ENCODE results near the gene ANXA5. TPM values are rescaled to one million over a fixed set of nuclear protein-coding genes. Genes with fewer than 3 reads are reported as not detected.

Gene ANXA5
- total RNA-seq, 2 donors from 2014 or later: 212 to 241 TPM

DNA sequence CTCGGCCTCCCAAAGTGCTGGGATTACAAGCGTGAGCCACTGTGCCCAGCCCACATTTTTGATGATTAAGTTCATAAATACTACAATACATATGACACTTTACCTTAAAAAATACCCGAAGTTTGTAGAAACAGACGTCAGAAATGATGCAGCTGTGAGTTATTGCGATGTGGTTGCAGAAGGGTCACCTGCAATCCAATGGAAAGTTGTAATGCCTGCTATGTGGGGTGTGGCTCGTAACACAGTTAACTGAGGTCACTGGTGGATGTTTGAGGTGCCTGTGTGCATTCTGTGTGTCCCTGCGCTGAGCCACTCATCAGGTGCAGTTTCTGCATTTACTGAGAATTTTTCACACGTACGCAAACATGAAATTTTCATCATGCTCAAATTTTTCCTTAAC lies 64.1 kb downstream of the ANXA5 start:
- no peak overlapping the region for H3K27ac Mint-ChIP-seq
- TF ChIP-seq, protein P1, sequence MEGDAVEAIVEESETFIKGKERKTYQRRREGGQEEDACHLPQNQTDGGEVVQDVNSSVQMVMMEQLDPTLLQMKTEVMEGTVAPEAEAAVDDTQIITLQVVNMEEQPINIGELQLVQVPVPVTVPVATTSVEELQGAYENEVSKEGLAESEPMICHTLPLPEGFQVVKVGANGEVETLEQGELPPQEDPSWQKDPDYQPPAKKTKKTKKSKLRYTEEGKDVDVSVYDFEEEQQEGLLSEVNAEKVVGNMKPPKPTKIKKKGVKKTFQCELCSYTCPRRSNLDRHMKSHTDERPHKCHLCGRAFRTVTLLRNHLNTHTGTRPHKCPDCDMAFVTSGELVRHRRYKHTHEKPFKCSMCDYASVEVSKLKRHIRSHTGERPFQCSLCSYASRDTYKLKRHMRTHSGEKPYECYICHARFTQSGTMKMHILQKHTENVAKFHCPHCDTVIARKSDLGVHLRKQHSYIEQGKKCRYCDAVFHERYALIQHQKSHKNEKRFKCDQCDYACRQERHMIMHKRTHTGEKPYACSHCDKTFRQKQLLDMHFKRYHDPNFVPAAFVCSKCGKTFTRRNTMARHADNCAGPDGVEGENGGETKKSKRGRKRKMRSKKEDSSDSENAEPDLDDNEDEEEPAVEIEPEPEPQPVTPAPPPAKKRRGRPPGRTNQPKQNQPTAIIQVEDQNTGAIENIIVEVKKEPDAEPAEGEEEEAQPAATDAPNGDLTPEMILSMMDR (conservative IDR thresholded peaks at IDR 0.05): no peak

More for the DNA sequence above, 64.1 kb downstream of the ANXA5 start:
- Mint-ChIP-seq H3K4me3 (no peak overlapping the region), H3K9me3 (no peaks in the 10 kb centered on the region), H3K27me3 (ENCODE audit: insufficient read depth) (no peaks in the 10 kb centered on the region), H3K4me1 (no peaks in the 10 kb centered on the region), H3K36me3 (ENCODE audit: low read depth) (no peaks in the 10 kb centered on the region)
- 94 to 95% methylated on average over 8 to 9 of the region's 9 CpGs for WGBS, 2 experiments (ENCODE audit: insufficient coverage in 1 of 2, insufficient read length in 1 of 2)
- Histone ChIP-seq H3K4me3 (ENCODE audit: low read length) (no peak overlapping the region), H3K9me3 (ENCODE audit: control insufficient read depth, low read length) (no peaks in the 10 kb centered on the region), H3K27me3 (ENCODE audit: control insufficient read depth, insufficient read depth, low read length, poor library complexity, severe bottlenecking) (no peaks in the 10 kb centered on the region), H3K4me1 (ENCODE audit: control insufficient read depth, insufficient read depth, low read length) (no peaks in the 10 kb centered on the region), H3K27ac (ENCODE audit: low read depth, low read length) (no peak overlapping the region), H3K9ac (ENCODE audit: extremely low read depth, low read length, poor library complexity, severe bottlenecking) (no peak overlapping the region), H3K36me3 (ENCODE audit: control insufficient read depth, insufficient read depth, low read length) (no peaks in the 10 kb centered on the region)
- DNase-seq: no peak

Other genes with a start within 250 kb of the ANXA5 start
- gene SMIM43, start 68.2 kb upstream of the ANXA5 start, total RNA-seq: not detected
- 10 to 100 TPM; 47.9 to 69.0 TPM for gene EXOSC9, start 104.3 kb upstream of the ANXA5 start, total RNA-seq
- 10 to 100 TPM; 62.8 to 82.2 TPM for gene CCNA2, start 126.9 kb upstream of the ANXA5 start, total RNA-seq
- gene BBS7, start 173.5 kb upstream of the ANXA5 start, total RNA-seq: 10 to 100 TPM; 25.0 to 31.7 TPM